Germinal center (tissue), 1 donor: ENCODE measurements around the gene TCF19.
"Not testable (repeated sequence)": the region's sequence is repeated elsewhere in the genome, so short reads cannot be mapped to it uniquely, and the experiment has no call there.

Source experiments
- DNase-seq: peaks from one replicate; pipeline ENCODE4 v3.0.0; 2012; ENCODE audit warnings: mixed read lengths, low spot score

The TCF19 gene

DNA sequence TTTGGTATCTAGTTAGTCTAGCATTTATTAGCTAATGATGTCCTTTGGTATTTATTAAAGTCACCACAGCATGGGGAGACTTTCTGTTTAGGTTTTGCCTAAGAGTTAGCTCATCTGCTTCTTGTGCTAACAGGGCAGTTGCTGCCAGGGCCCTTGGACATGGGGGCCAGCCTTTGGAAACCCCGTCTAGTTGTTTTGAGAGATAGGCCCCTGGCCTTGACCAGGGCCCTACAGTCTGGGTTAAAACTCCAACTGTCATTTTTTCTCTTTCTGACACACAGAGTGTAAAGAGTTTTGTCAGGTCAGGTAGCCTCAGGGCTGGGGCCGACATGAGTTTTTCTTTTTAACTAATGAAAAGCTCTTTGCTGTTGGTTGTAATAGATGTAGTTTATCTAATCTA lies 24.9 kb downstream of the TCF19 start:
- DNase-seq, result not testable (repeated sequence)

DNA sequence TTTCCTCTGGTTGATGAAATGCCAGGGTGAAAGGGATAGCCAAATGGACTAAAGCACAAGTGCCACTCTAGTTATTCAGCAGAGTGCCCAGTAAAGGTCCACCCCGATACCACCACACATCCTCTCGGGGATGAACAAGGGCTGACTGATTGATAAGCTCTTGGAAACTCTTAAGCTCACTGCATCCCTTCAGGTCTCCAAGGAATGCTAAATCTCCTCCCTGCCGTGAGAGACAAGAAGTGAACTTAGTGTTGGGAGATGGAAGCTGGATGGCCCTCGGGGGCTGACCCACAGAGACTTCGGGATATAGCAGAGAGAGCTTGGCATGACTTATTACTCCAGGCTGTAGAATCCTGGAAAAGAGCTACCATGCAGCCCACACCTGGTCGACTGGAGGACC lies 25.5 kb downstream of the TCF19 start:
- not testable (repeated sequence) for DNase-seq

DNA sequence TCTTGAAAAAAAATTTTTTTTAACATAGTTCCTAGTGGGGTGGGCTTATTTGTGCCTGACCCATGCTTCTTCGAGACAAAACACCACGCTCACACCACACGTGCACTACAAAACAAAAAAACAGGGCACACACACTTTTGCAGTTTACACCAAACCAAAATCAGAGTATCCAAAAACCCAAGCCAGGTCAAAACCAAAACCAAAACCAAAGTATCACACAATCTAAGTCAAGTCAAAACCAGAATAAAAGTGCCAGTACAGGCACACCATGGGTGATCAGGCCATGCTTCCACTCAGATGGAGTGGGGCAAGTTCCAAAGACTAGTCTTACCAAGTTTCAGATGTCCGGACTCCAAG lies 27.3 kb downstream of the TCF19 start:
- not testable (repeated sequence) for DNase-seq

DNA sequence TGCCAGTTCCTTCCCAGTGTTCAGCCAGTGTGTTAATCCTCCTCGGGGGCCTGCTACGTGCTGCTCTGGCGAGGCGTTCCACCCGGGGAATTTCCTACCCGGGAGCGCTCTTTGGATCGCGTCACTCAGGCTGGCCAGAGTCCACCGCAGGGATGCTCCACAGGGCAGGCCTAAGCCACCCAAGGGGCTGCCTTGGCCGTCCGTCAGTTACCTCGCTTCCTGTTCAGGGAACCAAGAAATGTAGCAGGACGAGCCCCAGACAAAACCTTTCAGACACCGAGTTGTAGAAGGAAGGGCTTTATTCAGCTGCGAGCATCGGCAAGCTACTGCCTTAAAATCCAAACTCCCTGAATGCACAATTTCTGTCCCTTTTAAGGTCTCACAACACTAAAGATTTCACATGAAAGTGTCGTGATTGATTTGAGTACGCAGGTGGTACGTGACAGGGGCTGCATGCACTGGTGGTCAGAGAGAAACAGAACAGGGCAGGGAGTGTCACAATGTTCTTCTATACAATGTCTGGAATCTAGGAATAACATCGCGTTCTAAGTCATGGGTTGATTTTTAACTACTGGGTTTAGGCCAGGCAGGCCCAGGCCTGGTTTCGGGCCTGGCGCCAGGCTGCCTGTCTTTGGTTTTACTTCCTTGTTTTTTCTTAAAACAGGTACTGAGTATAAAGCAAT lies 27.8 kb downstream of the TCF19 start:
- no peak for DNase-seq

DNA sequence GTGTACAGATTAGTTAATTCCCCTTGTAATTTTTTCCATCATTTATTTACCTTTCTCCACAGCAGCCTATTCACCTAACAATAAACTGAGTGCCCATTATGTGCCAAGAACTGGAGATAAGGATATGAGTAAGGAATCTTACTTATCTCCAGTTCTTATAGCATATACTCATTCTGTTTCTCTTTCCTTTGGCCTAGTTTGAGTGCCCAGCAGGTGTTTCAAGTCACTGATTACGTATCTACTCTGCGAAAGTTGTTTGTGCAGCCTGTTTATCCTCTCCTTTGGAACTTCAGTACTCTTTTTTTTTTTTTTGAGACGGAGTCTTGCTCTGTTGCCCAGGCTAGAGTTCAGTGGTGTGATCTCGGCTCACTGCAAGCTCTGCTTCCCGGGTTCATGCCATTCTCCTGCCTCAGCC lies 29.4 kb downstream of the TCF19 start:
- no peak for DNase-seq

DNA sequence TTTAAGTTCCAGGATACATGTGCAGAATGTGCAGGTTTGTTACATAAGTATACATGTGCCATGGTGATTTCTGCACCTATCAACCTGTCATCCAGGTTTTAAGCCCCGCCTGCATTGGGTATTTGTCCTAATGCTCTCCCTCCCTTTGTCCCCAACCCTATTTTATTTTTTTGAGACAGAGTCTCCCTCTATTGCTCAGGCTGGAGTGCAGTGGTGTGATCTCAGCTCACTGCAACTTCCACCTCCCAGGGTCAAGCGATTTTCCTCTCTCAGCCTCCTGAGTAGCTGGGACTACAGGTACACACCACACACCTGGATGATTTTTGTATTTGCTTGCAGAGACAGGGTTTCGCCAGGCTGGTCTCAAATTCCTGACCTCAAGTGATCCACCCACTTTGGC lies 30.8 kb downstream of the TCF19 start:
- not testable (repeated sequence) for DNase-seq

DNA sequence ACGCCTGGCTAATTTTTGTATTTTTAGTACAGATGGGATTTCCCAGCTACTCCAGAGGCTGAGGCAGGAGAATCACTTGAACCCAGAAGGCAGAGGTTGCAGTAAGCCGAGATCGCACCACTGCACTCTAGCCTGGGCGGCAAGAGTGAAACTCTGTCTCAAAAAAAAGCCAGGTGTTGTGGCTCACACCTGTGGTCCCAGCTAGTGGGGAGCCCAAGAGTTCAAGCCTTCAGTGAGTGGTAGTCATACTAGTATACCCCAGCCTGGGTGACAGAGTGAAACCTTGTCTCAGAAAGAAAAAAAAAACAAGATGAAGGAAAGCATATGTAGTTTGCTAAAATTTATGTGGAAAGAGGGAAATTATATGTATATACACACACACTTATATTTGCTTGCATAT lies 32.1 kb downstream of the TCF19 start:
- no peak for DNase-seq

DNA sequence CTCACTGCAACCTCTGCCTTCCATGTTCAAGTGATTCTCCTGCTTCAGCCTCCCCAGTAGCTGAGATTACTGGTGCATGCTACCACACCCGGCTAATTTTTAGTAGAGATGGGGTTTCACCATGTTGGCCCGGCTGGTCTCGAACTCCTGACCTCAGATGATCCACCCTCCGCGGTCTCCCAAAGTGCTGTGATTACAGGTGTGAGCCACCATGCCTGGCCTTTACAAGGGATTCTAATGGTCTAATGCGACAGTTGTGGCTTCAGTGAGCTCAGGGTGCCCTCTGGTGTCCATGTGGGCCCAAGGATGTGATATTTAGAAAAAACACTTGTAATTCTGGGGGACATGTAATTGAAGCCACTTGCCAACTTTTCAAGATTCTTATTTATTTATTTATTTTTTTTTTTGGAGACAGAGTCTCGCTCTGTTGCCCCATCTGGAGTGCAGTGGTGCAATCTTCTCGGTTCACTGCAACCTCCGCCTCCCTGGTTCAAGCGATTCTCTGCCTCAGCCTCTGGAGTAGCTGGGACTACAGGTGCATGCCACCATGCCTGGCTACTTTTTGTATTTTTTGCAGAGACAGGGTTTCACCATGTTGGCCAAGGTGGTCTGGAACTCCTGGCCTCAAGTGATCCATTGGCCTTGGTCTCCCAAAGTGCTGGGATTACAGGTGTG lies 34.2 kb downstream of the TCF19 start:
- not testable (repeated sequence) for DNase-seq

DNA sequence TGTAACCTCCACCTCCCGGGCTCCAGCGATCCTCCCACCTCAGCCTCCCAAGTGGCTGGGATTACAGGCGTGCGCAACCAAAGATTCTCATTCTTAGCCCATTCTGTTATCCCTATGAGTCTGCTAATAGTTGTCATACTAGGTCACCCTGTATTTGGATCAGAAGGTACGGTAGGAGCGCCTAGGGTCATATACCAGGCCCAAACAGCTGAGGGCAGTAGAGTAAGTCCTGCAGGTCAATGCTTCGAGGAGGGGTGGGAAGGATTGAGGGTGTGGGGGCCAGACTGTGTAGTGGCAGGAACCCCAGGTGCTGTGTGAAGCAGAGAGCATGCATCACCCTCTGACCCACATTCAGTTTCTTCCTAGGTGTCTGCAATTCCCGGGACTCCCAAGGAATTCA lies 34.8 kb downstream of the TCF19 start:
- no peak for DNase-seq

DNA sequence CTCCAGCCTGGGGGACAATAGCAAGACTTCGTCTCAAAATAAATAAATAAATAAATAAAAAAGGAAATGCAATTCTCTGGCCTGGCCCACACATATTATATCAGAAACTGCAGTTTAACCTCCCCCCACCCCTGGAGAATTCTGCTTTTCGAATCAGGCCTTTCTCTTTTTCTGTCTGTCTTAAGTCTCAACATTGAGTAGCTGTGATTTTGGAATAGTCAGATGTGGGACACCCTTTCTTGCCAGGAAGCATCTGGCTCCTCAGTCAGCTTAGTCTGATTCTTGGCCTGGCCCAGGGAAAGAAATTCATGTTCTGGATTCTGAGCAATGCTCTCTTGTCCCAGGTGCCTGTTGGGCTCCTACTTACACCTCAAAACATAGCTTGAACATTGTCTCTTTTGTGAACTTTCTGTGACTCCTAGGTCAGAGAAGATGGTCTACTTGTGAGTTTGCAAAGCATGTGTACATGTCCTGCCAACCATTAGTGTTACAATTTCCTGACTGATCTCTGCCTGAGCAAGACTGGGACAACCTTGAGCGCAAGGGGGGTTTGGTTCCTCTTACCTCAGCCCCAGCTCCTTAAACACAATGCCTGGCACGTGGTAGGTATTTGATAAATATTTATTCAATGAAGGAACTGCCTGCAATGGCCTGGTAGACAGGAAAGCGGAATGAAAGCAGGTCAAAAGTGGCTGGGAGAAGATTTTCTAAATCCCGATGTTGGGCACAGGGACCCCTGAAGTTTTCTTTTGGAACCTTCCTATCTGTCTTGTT lies 35.9 kb downstream of the TCF19 start:
- no peak for DNase-seq

DNA sequence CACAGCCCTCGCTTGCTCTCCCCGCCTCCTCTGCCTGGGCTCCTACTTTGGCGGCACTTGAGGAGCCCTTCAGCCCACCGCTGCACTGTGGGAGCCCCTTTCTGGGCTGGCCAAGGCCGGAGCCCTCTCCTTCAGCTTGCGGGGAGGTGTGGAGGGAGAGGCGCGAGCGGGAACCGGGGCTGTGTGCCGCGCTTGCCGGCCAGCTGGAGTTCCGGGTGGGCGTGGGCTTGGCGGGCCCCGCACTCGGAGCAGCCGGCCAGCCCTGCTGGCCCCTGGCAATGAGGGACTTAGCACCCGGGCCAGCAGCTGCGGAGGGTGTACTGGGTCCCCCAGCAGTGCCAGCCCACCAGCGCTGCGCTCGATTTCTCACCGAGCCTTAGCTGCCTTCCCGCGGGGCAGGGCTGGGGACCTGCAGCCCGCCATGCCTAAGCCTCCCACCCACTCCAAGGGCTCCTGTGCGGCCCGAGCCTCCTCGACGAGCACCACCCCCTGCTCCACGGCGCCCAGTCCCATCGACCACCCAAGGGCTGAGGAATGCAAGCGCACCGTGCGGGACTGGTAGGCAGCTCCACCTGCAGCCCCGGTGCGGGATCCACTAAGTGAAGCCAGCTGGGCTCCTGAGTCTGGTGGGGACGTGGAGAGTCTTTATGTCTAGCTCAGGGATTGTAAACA lies 37.1 kb downstream of the TCF19 start:
- DNase-seq, result not testable (repeated sequence)

DNA sequence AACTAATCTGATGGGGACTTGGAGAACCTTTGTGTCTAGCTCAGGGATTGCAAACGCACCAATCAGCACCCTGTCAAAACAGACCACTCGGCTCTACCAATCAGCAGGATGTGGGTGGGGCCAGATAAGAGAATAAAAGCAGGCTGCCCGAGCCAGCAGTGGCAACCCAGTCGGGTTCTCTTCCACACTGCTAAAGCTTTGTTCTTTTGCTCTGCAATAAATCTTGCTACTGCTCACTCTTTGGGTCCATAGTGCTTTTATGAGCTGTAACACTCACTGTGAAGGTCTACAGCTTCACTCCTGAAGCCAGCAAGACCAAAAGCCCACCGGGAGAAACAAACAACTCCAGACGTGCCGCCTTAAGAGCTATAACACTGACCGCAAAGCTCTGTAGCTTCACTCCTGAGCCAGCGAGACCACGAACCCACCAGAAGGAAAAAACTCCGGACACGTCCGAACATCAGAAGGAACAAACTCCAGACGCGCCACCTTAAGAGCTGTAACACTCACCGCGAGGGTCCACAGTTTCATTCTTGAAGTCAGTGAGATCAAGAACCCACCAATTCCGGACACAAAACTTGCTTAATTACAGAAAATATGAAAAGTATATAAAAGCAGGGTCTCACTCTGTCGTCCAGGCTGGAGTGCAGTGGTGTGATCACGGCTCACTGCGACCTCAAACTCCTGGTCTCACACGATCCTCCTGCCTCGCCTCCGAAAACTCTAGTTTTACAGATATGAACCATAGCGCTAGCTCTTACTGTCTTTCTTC lies 38.0 kb downstream of the TCF19 start:
- DNase-seq, result not testable (repeated sequence)

DNA sequence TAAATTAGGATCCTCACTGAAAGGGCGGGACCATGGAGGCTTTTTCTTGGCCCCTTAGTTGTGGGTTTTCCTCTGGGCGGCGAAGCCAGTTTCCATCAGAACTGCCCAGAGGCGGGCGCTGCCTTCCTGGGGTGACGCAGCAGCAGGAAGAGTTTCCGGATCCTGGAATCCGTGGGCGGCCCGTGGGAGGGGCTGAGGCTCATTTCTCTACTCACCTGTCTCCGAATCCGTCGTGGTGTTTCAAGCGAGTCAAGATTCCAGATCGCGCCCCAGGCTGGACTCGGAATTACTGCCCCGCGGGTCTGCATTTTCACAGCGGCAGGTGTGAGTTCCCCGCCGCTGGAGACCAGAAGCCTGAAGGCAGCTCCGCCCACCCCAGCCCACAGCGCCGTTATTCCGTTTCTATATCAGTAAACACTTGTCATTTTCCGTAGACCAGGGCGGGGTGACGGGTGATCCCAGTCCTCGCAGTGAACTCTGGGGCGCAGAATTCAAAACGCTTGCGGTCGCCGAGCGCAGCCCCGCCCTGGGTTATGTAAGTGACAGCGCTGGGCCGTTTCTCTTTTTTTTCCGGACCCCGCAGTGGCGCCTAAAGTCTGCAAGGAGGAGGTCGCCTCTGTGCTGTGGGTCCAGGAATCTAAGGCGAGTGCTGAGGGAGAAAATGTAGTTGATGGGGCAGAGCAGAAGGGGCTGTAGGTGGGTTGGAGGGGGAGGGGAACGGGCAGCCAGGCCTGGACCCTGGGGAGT lies 39.3 kb downstream of the TCF19 start:
- peak; percentile 72 for DNase-seq

DNA sequence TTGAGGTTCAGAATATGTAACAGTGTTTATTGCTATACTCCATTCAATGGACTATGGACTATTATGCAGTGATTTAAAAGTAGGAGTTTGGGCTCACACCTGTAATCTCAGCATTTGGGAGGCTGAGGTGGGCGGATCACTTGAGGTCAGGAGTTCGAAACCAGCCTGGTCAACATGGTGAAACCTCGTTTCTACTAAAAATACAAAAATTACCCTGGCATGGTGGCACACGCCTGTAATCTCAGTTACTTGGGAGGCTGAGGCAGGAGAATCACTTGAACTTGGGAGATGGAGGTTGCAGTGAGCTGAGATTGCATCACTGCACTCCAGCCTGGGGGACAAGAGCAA lies 40.7 kb downstream of the TCF19 start:
- DNase-seq, result not testable (repeated sequence)

DNA sequence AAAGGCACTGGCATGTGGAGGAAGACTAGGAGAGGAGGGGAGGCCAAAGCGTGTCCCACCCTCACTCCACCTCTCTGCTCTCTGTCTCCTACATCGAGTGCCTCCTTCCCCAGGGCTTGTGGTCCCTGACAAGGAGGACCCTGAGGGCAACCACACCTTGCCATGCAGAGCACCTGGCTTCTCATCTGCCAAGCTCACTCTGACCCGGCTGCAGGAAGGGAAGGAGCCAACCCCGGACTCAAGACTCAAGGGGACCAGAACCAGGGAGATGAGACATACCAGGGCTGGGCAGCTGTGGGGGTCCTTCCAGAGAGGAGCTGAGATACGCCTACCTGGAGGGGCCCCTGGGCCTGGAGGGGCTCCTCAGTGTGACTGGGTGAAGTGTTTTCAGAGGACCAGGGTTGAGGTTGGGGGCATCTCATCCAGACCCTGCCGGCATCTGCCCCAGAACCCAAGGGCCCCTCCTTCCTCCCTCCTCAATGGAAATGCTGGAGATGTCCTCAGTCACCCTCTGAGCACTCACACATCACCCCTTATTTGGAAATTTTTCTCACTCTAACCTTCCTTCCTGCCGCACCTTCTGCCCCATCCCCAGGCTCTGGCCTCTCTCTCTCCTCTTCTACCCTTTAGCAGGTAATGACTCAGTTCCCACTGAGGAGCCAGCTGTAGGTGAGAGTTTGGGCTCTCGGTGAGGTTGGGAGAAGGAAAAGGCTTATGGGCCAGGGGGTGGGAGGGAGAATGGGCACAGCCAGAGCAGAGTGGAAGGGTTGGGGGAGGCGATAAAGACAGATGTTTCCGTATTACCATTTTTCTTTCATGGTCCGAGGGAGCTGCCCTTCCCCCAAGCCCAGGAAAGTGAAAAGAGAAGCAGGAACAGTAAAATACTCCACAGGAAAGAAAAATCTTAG lies 44.1 kb downstream of the TCF19 start:
- DNase-seq, result no peak

DNA sequence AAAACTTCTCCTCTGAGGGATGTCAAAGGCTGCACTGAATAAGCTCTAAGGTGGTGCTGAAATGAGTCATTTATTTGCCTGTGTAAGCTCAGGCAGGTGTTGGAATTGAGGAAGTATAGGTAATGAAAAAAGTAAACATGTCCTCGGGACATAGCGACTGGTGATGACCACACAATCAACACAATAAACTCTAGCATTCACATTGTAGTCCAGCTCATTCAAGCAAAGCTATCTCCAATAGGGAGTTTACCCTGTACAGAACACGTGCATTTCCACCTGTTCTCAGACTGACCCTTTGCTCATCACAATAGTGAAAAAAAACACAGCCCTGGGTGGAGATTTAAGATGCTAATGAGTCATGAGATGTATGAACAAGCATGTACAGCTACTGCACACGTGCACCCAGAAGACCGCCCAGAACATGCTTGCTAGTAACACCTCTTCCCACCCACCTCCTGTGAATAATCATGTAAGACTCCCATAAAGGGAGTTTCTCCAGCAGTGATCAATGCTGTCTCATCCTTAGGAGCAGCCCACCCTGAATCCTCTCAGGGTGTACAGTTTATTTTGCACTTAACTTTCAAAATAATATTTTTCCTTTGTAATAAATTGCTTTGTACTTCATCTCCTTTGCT lies 45.1 kb downstream of the TCF19 start:
- peak; percentile 53 for DNase-seq

DNA sequence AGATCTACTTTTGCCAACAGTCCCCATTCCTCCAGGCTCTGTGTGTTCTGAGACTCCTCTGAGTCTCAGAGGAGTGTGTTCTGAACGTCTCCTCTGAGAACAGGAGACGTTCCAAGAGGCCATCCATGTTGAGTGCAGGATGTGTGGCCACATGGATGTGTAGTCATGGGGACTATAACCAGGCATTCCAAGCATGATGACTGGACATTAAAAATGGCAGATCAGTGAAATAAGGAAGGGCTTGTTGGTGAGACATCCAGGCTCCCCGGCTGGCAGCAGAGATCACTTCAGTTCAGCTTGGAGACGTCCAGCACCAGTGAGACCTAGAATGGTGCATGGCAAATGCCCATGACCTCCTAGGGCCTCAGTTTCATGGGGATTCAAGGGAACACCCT lies 46.4 kb downstream of the TCF19 start:
- DNase-seq, result no peak

DNA sequence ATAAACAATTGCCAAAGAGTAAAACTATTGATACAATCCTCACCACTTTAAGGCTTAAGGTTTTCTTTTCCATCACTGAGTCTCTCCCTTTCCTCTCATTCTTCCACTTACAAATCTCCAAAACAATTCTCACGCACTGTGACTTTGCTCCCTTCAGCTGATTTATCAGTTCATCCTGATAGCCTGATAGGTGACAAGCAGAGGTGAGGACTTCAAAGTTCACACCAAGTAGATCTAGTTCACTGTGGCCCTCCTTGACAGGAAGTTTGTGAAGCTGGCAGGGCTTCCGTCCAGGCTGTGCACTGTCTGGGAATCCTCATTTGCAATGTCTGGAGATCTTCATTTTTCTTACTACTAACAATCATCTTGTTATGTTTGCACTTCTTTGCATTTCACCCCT lies 47.2 kb downstream of the TCF19 start:
- no peak for DNase-seq

DNA sequence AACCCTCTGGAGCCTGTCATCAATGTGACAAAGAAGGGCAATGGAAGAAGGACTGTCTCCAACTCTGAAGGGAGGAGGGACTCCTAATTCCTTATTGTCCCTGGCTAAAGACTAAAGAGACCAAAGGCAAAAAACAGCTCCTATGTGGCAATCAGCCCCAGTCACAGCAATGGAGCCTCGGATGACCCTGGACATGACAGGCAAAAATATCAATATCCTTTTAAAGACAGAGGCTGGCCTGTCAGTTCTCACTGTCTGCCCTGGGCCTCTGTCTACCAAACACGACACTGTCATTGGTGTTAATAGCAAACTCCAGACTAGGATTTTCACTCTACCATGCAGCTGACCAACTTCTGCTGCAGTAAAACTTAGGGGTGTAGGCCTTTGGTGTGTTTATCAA lies 50.1 kb downstream of the TCF19 start:
- DNase-seq, result no peak

DNA sequence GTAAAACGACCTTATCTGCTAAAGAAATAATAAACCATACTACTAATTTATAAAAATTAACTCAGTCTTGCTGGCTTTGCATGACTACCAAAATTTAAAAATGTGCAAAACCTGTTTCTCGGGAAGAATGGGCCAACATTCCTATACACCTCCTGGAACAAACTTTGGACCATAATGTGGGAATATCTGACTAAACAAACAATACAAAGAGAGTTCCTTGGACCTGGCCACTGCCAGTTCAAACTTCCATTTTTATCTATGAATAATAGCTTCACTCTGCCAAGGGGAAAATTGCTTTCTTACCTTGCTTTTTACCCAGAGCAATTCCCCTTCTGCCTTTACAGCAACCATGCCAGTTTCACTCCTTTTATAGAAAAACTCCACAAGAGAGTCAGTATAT lies 50.7 kb downstream of the TCF19 start:
- no peak for DNase-seq
